ENCODE measurements around the gene CD4.

Gene CD4

DNA sequence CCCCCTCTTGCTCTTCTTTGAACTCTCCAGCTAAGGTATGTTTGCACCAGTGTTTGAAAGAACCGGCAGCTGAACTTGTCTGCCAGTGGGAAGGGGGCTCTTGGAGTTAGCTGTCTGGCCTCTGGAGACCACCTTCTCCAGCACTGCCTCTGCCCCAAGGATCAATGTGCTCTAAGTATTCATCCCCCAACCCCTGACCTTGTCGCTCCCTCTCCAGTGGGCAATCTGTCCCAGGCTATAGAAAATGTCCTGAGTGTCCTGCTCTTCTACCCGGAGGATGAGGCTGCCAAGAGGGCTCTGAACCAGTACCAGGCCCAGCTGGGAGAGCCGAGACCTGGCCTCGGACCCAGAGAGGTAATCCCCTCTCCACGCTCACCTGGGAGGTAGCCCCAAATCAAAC is 41.7 kb downstream of the CD4 start:
- peaks cover 26% of the 10 kb centered on the region for H3K4me1 ChIP-seq (ENCODE audit: control insufficient read depth, low read length)
- no peaks in the 10 kb centered on the region for H3K9me3 ChIP-seq (ENCODE audit: control insufficient read depth, insufficient read depth, low read length)
- H4K20me1 ChIP-seq (ENCODE audit: control insufficient read depth, insufficient read depth, low read depth, low read length): no peaks in the 10 kb centered on the region
- TF ChIP-seq EZH2phosphoT487 (IDR thresholded peaks at IDR 0.05; ENCODE audit: borderline replicate concordance, low read length): no peak
- TF ChIP-seq, protein P1, sequence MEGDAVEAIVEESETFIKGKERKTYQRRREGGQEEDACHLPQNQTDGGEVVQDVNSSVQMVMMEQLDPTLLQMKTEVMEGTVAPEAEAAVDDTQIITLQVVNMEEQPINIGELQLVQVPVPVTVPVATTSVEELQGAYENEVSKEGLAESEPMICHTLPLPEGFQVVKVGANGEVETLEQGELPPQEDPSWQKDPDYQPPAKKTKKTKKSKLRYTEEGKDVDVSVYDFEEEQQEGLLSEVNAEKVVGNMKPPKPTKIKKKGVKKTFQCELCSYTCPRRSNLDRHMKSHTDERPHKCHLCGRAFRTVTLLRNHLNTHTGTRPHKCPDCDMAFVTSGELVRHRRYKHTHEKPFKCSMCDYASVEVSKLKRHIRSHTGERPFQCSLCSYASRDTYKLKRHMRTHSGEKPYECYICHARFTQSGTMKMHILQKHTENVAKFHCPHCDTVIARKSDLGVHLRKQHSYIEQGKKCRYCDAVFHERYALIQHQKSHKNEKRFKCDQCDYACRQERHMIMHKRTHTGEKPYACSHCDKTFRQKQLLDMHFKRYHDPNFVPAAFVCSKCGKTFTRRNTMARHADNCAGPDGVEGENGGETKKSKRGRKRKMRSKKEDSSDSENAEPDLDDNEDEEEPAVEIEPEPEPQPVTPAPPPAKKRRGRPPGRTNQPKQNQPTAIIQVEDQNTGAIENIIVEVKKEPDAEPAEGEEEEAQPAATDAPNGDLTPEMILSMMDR (IDR thresholded peaks at IDR 0.05; ENCODE audit: low read depth, low read length, poor library complexity, severe bottlenecking): no peak
- H3K27me3 ChIP-seq (ENCODE audit: control insufficient read depth, low read length): peaks cover 69% of the 10 kb centered on the region
- no peak overlapping the region for H3K27ac ChIP-seq (ENCODE audit: low read depth, low read length)
- H3K4me2 ChIP-seq (ENCODE audit: low read length): no peak overlapping the region
- no peaks in the 10 kb centered on the region for H3K9me2 ChIP-seq (replicated peaks; ENCODE audit: control insufficient read depth, low read length)
- H3K4me3 ChIP-seq (ENCODE audit: low read length): no peak overlapping the region
- no peaks in the 10 kb centered on the region for H3K36me3 ChIP-seq (ENCODE audit: control insufficient read depth, low read length)
- no peaks in the 10 kb centered on the region for H3K79me2 ChIP-seq (ENCODE audit: control insufficient read depth, low read length)
- H3F3A ChIP-seq (ENCODE audit: control insufficient read depth, insufficient read depth): no peaks in the 10 kb centered on the region

DNA sequence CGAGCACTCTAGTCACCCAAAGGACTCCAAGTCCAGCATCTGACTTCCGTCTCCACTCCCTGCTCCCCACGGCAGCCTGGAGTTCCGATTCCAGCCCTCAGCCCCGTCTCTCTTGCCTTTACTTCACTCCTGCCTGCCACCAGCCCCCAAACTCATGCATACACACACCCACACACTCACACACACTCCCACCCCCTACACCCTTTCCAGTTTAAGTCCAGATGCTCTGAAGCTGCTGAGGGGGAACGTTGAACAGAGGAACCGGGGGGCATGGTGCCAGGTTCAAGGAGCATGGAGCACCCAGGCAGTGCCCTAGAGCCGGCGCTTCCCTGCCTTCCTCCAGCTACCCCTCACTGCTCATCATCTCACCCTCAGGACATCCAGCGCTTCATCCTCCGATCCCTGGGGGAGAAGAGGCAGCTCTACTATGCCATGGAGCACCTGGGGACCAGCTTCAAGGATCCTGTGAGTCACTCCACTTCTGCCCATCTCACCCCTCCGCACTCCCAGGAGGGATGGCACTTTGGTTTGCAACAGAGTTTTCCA is 42.2 kb downstream of the CD4 start:
- no peaks in the 10 kb centered on the region for H3K9me2 ChIP-seq (replicated peaks; ENCODE audit: control insufficient read depth, low read length)
- no peak overlapping the region for H3K4me3 ChIP-seq (ENCODE audit: low read length)
- no peaks in the 10 kb centered on the region for H3F3A ChIP-seq (ENCODE audit: control insufficient read depth, insufficient read depth)
- no peaks in the 10 kb centered on the region for H3K36me3 ChIP-seq (ENCODE audit: control insufficient read depth, low read length)
- no peak overlapping the region for H3K27ac ChIP-seq (ENCODE audit: low read depth, low read length)
- peaks cover 64% of the 10 kb centered on the region for H3K27me3 ChIP-seq (ENCODE audit: control insufficient read depth, low read length)
- H3K79me2 ChIP-seq (ENCODE audit: control insufficient read depth, low read length): no peaks in the 10 kb centered on the region
- peaks cover 27% of the 10 kb centered on the region for H3K4me1 ChIP-seq (ENCODE audit: control insufficient read depth, low read length)
- TF ChIP-seq, protein P1 (IDR thresholded peaks at IDR 0.05; ENCODE audit: low read depth, low read length, poor library complexity, severe bottlenecking): no peak
- TF ChIP-seq EZH2phosphoT487 (IDR thresholded peaks at IDR 0.05; ENCODE audit: borderline replicate concordance, low read length): no peak
- H3K9me3 ChIP-seq (ENCODE audit: control insufficient read depth, insufficient read depth, low read length): no peaks in the 10 kb centered on the region
- H4K20me1 ChIP-seq (ENCODE audit: control insufficient read depth, insufficient read depth, low read depth, low read length): no peaks in the 10 kb centered on the region
- no peak overlapping the region for H3K4me2 ChIP-seq (ENCODE audit: low read length)

DNA sequence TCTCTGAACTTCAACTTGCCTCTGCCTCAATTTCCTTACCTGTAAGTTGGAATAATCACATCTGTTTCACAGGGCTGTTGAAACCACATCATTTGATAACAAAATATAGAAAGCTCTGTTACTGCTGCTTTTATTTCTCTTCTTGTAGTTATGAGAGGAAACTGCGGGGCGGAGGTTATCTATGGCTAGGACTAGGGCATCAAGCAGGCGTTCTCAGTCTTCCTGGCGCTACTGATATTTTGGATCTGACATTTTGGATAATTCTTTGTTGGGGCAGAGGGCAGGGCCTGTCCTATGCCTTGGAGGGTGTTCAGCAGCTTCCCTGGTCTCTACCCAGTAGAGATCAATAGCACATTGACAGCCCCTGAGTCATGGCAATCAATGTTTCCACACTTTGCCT is 42.8 kb downstream of the CD4 start:
- no peak for TF ChIP-seq EZH2phosphoT487 (IDR thresholded peaks at IDR 0.05; ENCODE audit: borderline replicate concordance, low read length)
- TF ChIP-seq, protein P1 (IDR thresholded peaks at IDR 0.05; ENCODE audit: low read depth, low read length, poor library complexity, severe bottlenecking): no peak
- no peaks in the 10 kb centered on the region for H3F3A ChIP-seq (ENCODE audit: control insufficient read depth, insufficient read depth)
- no peaks in the 10 kb centered on the region for H3K9me3 ChIP-seq (ENCODE audit: control insufficient read depth, insufficient read depth, low read length)
- H4K20me1 ChIP-seq (ENCODE audit: control insufficient read depth, insufficient read depth, low read depth, low read length): no peaks in the 10 kb centered on the region
- no peaks in the 10 kb centered on the region for H3K9me2 ChIP-seq (replicated peaks; ENCODE audit: control insufficient read depth, low read length)
- H3K4me3 ChIP-seq (ENCODE audit: low read length): no peak overlapping the region
- no peak overlapping the region for H3K27ac ChIP-seq (ENCODE audit: low read depth, low read length)
- H3K4me2 ChIP-seq (ENCODE audit: low read length): no peak overlapping the region
- H3K79me2 ChIP-seq (ENCODE audit: control insufficient read depth, low read length): no peaks in the 10 kb centered on the region
- H3K4me1 ChIP-seq (ENCODE audit: control insufficient read depth, low read length): peaks cover 27% of the 10 kb centered on the region
- H3K36me3 ChIP-seq (ENCODE audit: control insufficient read depth, low read length): no peaks in the 10 kb centered on the region
- peaks cover 58% of the 10 kb centered on the region for H3K27me3 ChIP-seq (ENCODE audit: control insufficient read depth, low read length)
